Thoracic aorta (tissue), 2 donors: ENCODE results near the gene BEND4. TPM values are rescaled to one million over a fixed set of nuclear protein-coding genes. Genes with fewer than 3 reads are reported as not detected.

Source experiments
- ATAC-seq: fragments of 150-250 bp; one replicate; pipeline ENCODE4 v1.8.0; 2017; ENCODE audit warnings: low read depth; ENCODE audit not compliant: insufficient number of reproducible peaks, low FRiP score
- DNase-seq: peaks from one replicate; pipeline ENCODE4 v3.0.0-alpha.2; 2020; ENCODE audit warnings: low spot score
- H3K27ac ChIP-seq, 2 donors: fragments of 200-600 bp; sonication (generic); 1 replicate in 1 of 2; 2 replicates in 1 of 2; pipeline ENCODE4 v1.5.1; 2016; ENCODE audit warnings: mild to moderate bottlenecking in 2 of 2, moderate library complexity in 2 of 2
- H3K27me3 ChIP-seq: fragments of 200-600 bp; sonication (generic); replicated peaks from 2 replicates; pipeline ENCODE4 v1.6.0; 2016; ENCODE audit warnings: mild to moderate bottlenecking; ENCODE audit not compliant: insufficient read depth
- H3K36me3 ChIP-seq: fragments of 200-600 bp; sonication (generic); one replicate; pipeline ENCODE4 v1.5.1; 2016
- H3K4me1 ChIP-seq, 2 donors: fragments of 200-600 bp; sonication (generic); 1 replicate in 1 of 2; 2 replicates in 1 of 2; pipeline versions ENCODE4 v1.5.1 to v1.6.0; 2016; ENCODE audit warnings: low read depth in 2 of 2, mild to moderate bottlenecking in 1 of 2; ENCODE audit not compliant: control insufficient read depth in 1 of 2
- H3K4me3 ChIP-seq: fragments of 200-600 bp; sonication (generic); 2 replicates; pipeline ENCODE4 v1.5.1; 2016; ENCODE audit warnings: mild to moderate bottlenecking
- H3K9me3 ChIP-seq: fragments of 200-600 bp; sonication (generic); 2 replicates; pipeline ENCODE4 v1.5.1; 2016
- CTCF ChIP-seq: fragments of 200-600 bp; sonication (generic); IDR thresholded peaks from one replicate; pipeline ENCODE4 v1.5.1; 2019; ENCODE audit warnings: antibody characterized with exemption
- total RNA-seq, 2 donors: library from RNA; depleted of rRNA; stranded (reverse); fragments of >200 nt; gene quantifications; one replicate each; pipeline versions ENCODE4 v1.1.0 to v1.2.3, GENCODE V29; 2016

The BEND4 gene
- total RNA-seq, 2 donors from 2014 or later: 0.28 TPM; not detected in 1

GRCh38 chr4:42132099-42132498 lies 20.4 kb downstream of the BEND4 start:
- no peaks in the 10 kb centered on the region for H3K9me3 ChIP-seq
- ATAC-seq (no peak), DNase-seq (no peak)
- H3K36me3 ChIP-seq: no peaks in the 10 kb centered on the region
- no peaks in the 10 kb centered on the region for H3K4me1 ChIP-seq
- H3K27me3 ChIP-seq: no peaks in the 10 kb centered on the region
- TF ChIP-seq CTCF: no peak
- H3K27ac ChIP-seq: no peak overlapping the region
- H3K4me3 ChIP-seq: no peak overlapping the region

GRCh38 chr4:42123071-42123644 lies 29.3 kb downstream of the BEND4 start:
- Histone ChIP-seq H3K27me3 (no peaks in the 10 kb centered on the region), H3K36me3 (no peaks in the 10 kb centered on the region), H3K4me1 (no peaks in the 10 kb centered on the region), H3K4me3 (no peak overlapping the region), H3K27ac (no peak overlapping the region), H3K9me3 (no peaks in the 10 kb centered on the region)
- no peak for TF ChIP-seq CTCF
- DNase-seq (no peak), ATAC-seq (no peak)

- DNase-seq (no peak), ATAC-seq (no peak)
- no peak for TF ChIP-seq CTCF
- Histone ChIP-seq H3K4me1 (no peaks in the 10 kb centered on the region), H3K36me3 (no peaks in the 10 kb centered on the region), H3K4me3 (no peak overlapping the region), H3K27ac (no peak overlapping the region), H3K27me3 (no peaks in the 10 kb centered on the region), H3K9me3 (no peaks in the 10 kb centered on the region)
Observed at GRCh38 chr4:42122237-42122636, 30.2 kb downstream of the BEND4 start.

GRCh38 chr4:42119886-42120285 lies 32.6 kb downstream of the BEND4 start:
- no peak for TF ChIP-seq CTCF
- DNase-seq (no peak), ATAC-seq (no peak)
- H3K4me3 ChIP-seq: no peak overlapping the region
- no peaks in the 10 kb centered on the region for H3K36me3 ChIP-seq
- no peaks in the 10 kb centered on the region for H3K9me3 ChIP-seq
- H3K27me3 ChIP-seq: no peaks in the 10 kb centered on the region
- no peaks in the 10 kb centered on the region for H3K4me1 ChIP-seq
- H3K27ac ChIP-seq: no peak overlapping the region

- Histone ChIP-seq H3K27ac (no peak overlapping the region), H3K4me3 (no peak overlapping the region), H3K27me3 (no peaks in the 10 kb centered on the region), H3K36me3 (no peaks in the 10 kb centered on the region), H3K9me3 (no peaks in the 10 kb centered on the region), H3K4me1 (no peaks in the 10 kb centered on the region)
- no peak for ATAC-seq
- TF ChIP-seq CTCF: no peak
- no peak for DNase-seq
Observed at GRCh38 chr4:42112846-42113245, 39.6 kb downstream of the BEND4 start.
